Endothelial cell (in vitro differentiated cells): Measurements from ENCODE around the gene MYBPC3. TPM values are rescaled to one million over a fixed set of nuclear protein-coding genes. Genes with fewer than 3 reads are reported as not detected.

ENCODE experiments used
- DNase-seq: peaks from one replicate; pipeline ENCODE4 v3.0.0; 2021; ENCODE audit warnings: low spot score
- H3K27ac Mint-ChIP-seq: one replicate; pipeline ENCODE4 v1.8.0; 2021; ENCODE audit warnings: mixed read lengths, inconsistent platforms; ENCODE audit not compliant: unreplicated experiment
- H3K27me3 Mint-ChIP-seq: one replicate; pipeline ENCODE4 v1.8.0; 2021; ENCODE audit warnings: mild to moderate bottlenecking, moderate library complexity, mixed read lengths, inconsistent platforms; ENCODE audit not compliant: unreplicated experiment
- H3K36me3 Mint-ChIP-seq: one replicate; pipeline ENCODE4 v1.8.0; 2021; ENCODE audit warnings: mild to moderate bottlenecking, low read depth, mixed read lengths, inconsistent platforms; ENCODE audit not compliant: unreplicated experiment
- H3K4me1 Mint-ChIP-seq: one replicate; pipeline ENCODE4 v1.8.0; 2021; ENCODE audit warnings: mild to moderate bottlenecking, mixed read lengths, inconsistent platforms; ENCODE audit not compliant: unreplicated experiment
- H3K4me3 Mint-ChIP-seq: one replicate; pipeline ENCODE4 v1.8.0; 2021; ENCODE audit warnings: mild to moderate bottlenecking, mixed read lengths, inconsistent platforms; ENCODE audit not compliant: unreplicated experiment
- H3K9me3 Mint-ChIP-seq: one replicate; pipeline ENCODE4 v1.8.0; 2021; ENCODE audit warnings: mixed read lengths, inconsistent platforms; ENCODE audit not compliant: unreplicated experiment
- total RNA-seq: library from RNA; stranded (reverse); fragmentation: NEBNext Ultra II Directional; extraction: Animal tissue kit (Norgen Biotek cat#: 25700); gene quantifications from one replicate; pipeline ENCODE4 v1.2.1, GENCODE V29; 2021; ENCODE audit not compliant: unreplicated experiment
- TF ChIP-seq, protein P1 (sequence below): fragments of 200-600 bp; sonication (generic); IDR thresholded peaks from one replicate; pipeline ENCODE4 v1.5.0; 2021; ENCODE audit warnings: antibody characterized with exemption; ENCODE audit not compliant: unreplicated experiment

MYBPC3 gene
- total RNA-seq, 1 donor from 2014 or later = not detected

DNA sequence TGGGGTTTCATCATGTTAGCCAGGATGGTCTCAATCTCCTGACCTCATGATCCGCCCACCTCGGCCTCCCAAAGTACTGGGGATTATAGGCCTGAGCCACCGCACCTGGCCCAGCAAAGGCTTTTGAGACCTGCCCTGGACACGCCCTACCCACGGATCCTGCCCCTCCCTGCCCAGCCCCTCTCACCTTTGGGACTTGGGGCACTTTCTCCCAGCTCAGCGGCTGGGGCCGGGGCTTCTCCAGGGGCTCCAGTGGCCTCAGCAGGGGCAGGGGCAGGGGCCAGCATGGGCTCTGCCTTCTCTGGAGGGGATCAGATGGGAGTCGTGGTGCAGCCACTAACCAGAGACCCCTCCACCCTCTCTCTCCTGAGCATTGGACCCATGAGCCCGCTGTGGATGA lies 2.2 kb downstream of the MYBPC3 start:
- H3K4me1 Mint-ChIP-seq = peaks cover 3% of the 10 kb centered on the region
- peaks cover 5% of the 10 kb centered on the region for H3K36me3 Mint-ChIP-seq
- no peak overlapping the region for H3K27ac Mint-ChIP-seq
- H3K27me3 Mint-ChIP-seq = peaks cover 8% of the 10 kb centered on the region
- TF ChIP-seq, protein P1, sequence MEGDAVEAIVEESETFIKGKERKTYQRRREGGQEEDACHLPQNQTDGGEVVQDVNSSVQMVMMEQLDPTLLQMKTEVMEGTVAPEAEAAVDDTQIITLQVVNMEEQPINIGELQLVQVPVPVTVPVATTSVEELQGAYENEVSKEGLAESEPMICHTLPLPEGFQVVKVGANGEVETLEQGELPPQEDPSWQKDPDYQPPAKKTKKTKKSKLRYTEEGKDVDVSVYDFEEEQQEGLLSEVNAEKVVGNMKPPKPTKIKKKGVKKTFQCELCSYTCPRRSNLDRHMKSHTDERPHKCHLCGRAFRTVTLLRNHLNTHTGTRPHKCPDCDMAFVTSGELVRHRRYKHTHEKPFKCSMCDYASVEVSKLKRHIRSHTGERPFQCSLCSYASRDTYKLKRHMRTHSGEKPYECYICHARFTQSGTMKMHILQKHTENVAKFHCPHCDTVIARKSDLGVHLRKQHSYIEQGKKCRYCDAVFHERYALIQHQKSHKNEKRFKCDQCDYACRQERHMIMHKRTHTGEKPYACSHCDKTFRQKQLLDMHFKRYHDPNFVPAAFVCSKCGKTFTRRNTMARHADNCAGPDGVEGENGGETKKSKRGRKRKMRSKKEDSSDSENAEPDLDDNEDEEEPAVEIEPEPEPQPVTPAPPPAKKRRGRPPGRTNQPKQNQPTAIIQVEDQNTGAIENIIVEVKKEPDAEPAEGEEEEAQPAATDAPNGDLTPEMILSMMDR = no peak
- no peak overlapping the region for H3K4me3 Mint-ChIP-seq
- no peak for DNase-seq
- H3K9me3 Mint-ChIP-seq = no peaks in the 10 kb centered on the region

DNA sequence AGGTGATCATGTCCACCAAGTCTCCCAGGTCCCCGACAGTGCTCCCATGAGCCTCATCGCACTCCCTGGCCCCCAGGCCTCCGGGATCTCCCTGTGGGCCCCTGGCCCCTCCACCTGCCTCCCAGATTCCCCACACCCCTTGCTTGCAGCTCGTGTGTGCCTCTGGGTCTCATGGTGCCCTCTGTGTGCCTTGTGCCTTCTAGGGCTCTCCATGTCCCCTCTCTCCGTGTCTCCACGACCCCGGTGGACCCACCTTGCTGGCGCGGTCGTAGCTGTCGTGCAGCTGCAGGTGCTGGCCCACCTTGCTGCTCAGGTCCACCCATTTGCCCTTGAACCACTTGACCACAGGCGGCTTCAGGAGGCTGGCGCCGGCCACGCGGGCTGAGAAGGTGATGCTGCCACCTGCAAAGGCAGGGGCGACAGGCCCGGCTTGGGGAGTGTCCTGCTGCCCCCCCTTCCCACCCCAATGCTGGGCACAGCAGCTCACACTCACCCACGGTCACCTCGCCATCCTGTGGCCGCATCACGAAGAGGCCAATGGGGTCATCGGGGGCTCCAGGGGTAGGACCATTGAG lies 2.9 kb downstream of the MYBPC3 start:
- peaks cover 1% of the 10 kb centered on the region for H3K4me1 Mint-ChIP-seq
- H3K9me3 Mint-ChIP-seq = no peaks in the 10 kb centered on the region
- no peak overlapping the region for H3K27ac Mint-ChIP-seq
- DNase-seq = no peak
- H3K4me3 Mint-ChIP-seq = no peak overlapping the region
- TF ChIP-seq, protein P1 = no peak
- peaks cover 4% of the 10 kb centered on the region for H3K36me3 Mint-ChIP-seq
- peaks cover 6% of the 10 kb centered on the region for H3K27me3 Mint-ChIP-seq

DNA sequence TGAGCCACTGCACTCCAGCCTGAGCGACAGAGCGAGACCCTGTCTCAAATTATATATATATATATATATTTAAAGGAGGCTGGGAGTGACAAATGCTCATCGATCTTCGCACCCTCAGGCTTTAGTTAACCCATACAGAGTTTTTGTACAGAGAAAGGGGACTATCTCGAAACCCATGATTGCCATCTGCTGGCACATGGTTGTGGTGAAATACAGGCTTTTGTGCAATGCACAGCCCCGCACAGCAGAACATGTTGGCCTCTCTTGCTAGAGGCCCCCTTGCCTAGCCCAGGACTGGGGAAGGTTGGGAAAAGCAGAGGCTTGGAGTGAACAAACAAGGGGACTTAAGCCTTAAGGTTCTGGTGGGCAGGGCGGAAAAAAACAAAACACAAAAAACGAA lies 3.6 kb downstream of the MYBPC3 start:
- H3K9me3 Mint-ChIP-seq = no peaks in the 10 kb centered on the region
- H3K27ac Mint-ChIP-seq = no peak overlapping the region
- peaks cover 8% of the 10 kb centered on the region for H3K27me3 Mint-ChIP-seq
- no peak overlapping the region for H3K4me3 Mint-ChIP-seq
- no peaks in the 10 kb centered on the region for H3K36me3 Mint-ChIP-seq
- no peaks in the 10 kb centered on the region for H3K4me1 Mint-ChIP-seq
- no peak for DNase-seq
- TF ChIP-seq, protein P1 = no peak

DNA sequence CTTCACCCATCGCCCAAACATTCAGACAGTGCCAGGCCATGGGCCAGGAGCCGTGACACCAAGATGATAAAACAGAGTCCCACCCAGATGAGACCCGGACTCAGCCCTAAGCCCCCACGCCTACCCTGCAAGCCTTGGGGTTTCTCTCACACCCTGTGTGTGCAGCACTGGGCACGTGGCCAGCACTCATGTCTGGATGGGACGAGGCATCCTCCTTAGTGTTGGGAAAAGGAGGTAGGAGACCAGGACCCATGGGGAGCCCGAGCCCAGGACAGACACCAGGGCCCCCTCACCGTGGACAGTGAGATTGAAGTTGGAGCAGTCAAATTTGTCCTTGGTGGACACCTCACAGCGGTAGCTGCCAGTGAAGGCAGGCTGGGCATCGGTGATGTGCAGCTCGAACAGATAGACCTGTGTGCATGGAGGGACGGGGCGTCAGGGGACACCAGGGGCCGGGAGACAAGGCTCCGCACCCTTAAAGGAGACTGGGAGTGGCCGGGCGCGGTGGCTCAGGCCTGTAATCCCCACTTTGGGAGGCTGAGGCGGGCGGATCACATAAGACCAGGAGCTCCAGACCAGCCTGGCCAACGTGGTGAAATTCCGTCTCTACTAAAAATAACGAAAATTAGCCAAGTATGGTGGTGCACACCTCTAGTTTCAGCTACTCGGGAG lies 4.2 kb downstream of the MYBPC3 start:
- no peaks in the 10 kb centered on the region for H3K9me3 Mint-ChIP-seq
- DNase-seq = no peak
- H3K4me3 Mint-ChIP-seq = no peak overlapping the region
- no peak overlapping the region for H3K27ac Mint-ChIP-seq
- peaks cover 9% of the 10 kb centered on the region for H3K27me3 Mint-ChIP-seq
- no peaks in the 10 kb centered on the region for H3K4me1 Mint-ChIP-seq
- H3K36me3 Mint-ChIP-seq = no peaks in the 10 kb centered on the region
- TF ChIP-seq, protein P1 = no peak

DNA sequence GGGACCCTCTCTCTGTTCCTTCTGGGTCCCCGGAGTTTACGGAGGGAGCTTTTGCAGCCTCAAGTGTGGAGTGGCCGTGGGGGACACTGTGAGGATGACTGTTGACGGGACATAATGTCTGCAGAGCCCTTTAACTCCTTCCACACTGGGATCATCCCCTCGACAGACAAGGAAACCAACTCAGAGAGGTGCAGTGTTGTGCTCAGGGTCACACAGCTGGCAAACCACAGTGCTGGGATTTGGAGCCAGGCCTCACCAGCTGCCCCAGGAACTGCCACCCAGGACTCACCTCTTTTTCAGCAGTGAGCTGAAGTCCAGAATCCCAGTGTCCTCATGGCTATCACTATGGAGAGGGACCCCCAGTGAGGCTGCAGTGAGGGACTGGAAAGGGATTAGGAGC lies 5.4 kb downstream of the MYBPC3 start:
- Mint-ChIP-seq H3K4me3 (no peak overlapping the region), H3K36me3 (no peaks in the 10 kb centered on the region), H3K27me3 (peaks cover 10% of the 10 kb centered on the region), H3K9me3 (no peaks in the 10 kb centered on the region), H3K27ac (no peak overlapping the region), H3K4me1 (no peaks in the 10 kb centered on the region)
- DNase-seq = no peak
- TF ChIP-seq, protein P1 = no peak
